GM12878 (cell line): ENCODE measurements around the gene F7. TPM values are rescaled to one million over a fixed set of nuclear protein-coding genes. Genes with fewer than 3 reads are reported as not detected.

Source experiments
- ATAC-seq: fragments of 200-7000 bp; cut with Tn5 transposase; 3 replicates; pipeline ENCODE4 v1.9.1; 2020; ENCODE audit warnings: mild to moderate bottlenecking, moderate library complexity
- BruUV-seq: library from RNA; stranded (reverse); fragments of 400-500 nt; replicated peaks from 2 replicates; lab custom pipeline; 2021; lab: Mats Ljungman, UMichigan
- CTCF ChIA-PET: fragments of 300-600 bp; sonication (Branson Sonifier 250); formaldehyde crosslinking; extraction: SDS; loops from one replicate; lab custom pipeline; 2021; ENCODE audit warnings: inconsistent platforms; lab: Yijun Ruan, JAX
- POLR2A ChIA-PET: fragments of 350-600 bp; formaldehyde crosslinking; extraction: SDS; loops from one replicate; lab custom pipeline; 2021; ENCODE audit warnings: inconsistent platforms; lab: Charles Lee
- RAD21 ChIA-PET: fragments of 300-600 bp; sonication (Branson Sonifier 250); formaldehyde crosslinking; loops from one replicate; lab custom pipeline; 2023; ENCODE audit warnings: antibody characterized with exemption; ENCODE audit not compliant: unreplicated experiment; lab: Charles Lee
- SMC1A ChIA-PET: fragments of 300-600 bp; sonication (Branson Sonifier 250); formaldehyde crosslinking; loops from one replicate; lab custom pipeline; 2023; ENCODE audit not compliant: unreplicated experiment, uncharacterized antibody; lab: Charles Lee
- DNase-seq: peaks from one replicate; pipeline ENCODE4 v3.0.0-alpha.2; 2011; ENCODE audit warnings: low read depth, low spot score
- FAIRE-seq: peaks from 3 replicates; lab custom pipeline; 2011; peaks lifted over from hg19 to GRCh38; lab: Jason Lieb, UNC
- H2AFZ ChIP-seq: 2 replicates; pipeline ENCODE4 v1.6.0; 2011; ENCODE audit warnings: low read depth, low read length, control low read depth; ENCODE audit not compliant: control insufficient read depth
- H3K27ac ChIP-seq: 2 replicates; pipeline ENCODE4 v1.5.1; 2011; ENCODE audit warnings: control low read depth; ENCODE audit not compliant: control insufficient read depth, insufficient read depth
- H3K27me3 ChIP-seq, 2 experiments: replicated peaks in 1 of 2; 2 replicates each; pipeline versions ENCODE4 v1.6.0 to v1.6.1; 2011; ENCODE audit warnings: low read length in 1 of 2; ENCODE audit not compliant: control insufficient read depth in 2 of 2, insufficient read depth in 2 of 2
- H3K36me3 ChIP-seq, 2 experiments: 2 replicates each; pipeline ENCODE4 v1.5.1; 2011; ENCODE audit warnings: low read length in 1 of 2; ENCODE audit not compliant: control insufficient read depth in 2 of 2, insufficient read depth in 2 of 2
- H3K4me1 ChIP-seq: 2 replicates; pipeline ENCODE4 v1.6.1; 2011; ENCODE audit warnings: mild to moderate bottlenecking, low read length, moderate library complexity, mixed read lengths; ENCODE audit not compliant: control insufficient read depth, insufficient read depth
- H3K4me2 ChIP-seq: 2 replicates; pipeline ENCODE4 v1.6.0; 2011; ENCODE audit warnings: control low read depth; ENCODE audit not compliant: control insufficient read depth, insufficient read depth
- H3K4me3 ChIP-seq: fragments of 200-600 bp; sonication (generic); 2 replicates; pipeline ENCODE4 v1.5.1; 2016
- H3K79me2 ChIP-seq: 2 replicates; pipeline ENCODE4 v1.6.0; 2011; ENCODE audit warnings: low read length; ENCODE audit not compliant: control insufficient read depth, insufficient read depth
- H3K9ac ChIP-seq: 2 replicates; pipeline ENCODE4 v1.8.0; 2011; ENCODE audit warnings: low read length, control low read depth, mixed read lengths; ENCODE audit not compliant: control insufficient read depth, insufficient read depth
- H3K9me3 ChIP-seq: replicated peaks from 3 replicates; pipeline ENCODE4 v1.5.1; 2011; ENCODE audit warnings: mild to moderate bottlenecking, low read length; ENCODE audit not compliant: control insufficient read depth, insufficient read depth
- H4K20me1 ChIP-seq: 2 replicates; pipeline ENCODE4 v1.6.0; 2011; ENCODE audit not compliant: control insufficient read depth, insufficient read depth
- CREB1 ChIP-seq: IDR thresholded peaks from 2 replicates; pipeline ENCODE4 v1.6.1; 2012; ENCODE audit warnings: low read depth, mild to moderate bottlenecking, inconsistent platforms
- E2F8 ChIP-seq: fragments of 450-650 bp; IDR thresholded peaks from 2 replicates; pipeline ENCODE4 v1.6.1; 2018; ENCODE audit warnings: mild to moderate bottlenecking, low read depth, moderate library complexity; ENCODE audit not compliant: partially characterized antibody
- MTA2 ChIP-seq: fragments of 450-650 bp; IDR thresholded peaks from 2 replicates; pipeline ENCODE4 v1.6.1; 2016; ENCODE audit warnings: low read depth, mild to moderate bottlenecking, moderate library complexity
- NKRF ChIP-seq: fragments of 450-650 bp; conservative IDR thresholded peaks from 2 replicates; pipeline ENCODE4 v1.6.1; 2017; ENCODE audit warnings: mild to moderate bottlenecking, moderate library complexity
- POU2F2 ChIP-seq: IDR thresholded peaks from 3 replicates; pipeline ENCODE4 v1.6.1; 2011; ENCODE audit warnings: low read depth, mild to moderate bottlenecking, low read length, borderline replicate concordance
- SKIL ChIP-seq: fragments of 450-650 bp; IDR thresholded peaks from 2 replicates; pipeline ENCODE4 v1.6.1; 2017; ENCODE audit warnings: mild to moderate bottlenecking, low read depth, inconsistent platforms; ENCODE audit not compliant: poor library complexity, severe bottlenecking
- SMAD1 ChIP-seq: fragments of 450-650 bp; IDR thresholded peaks from 2 replicates; pipeline ENCODE4 v1.6.1; 2018; ENCODE audit warnings: mild to moderate bottlenecking, low read depth; ENCODE audit not compliant: partially characterized antibody
- SMARCA5 ChIP-seq: fragments of 450-650 bp; IDR thresholded peaks from 2 replicates; pipeline ENCODE4 v1.6.1; 2017; ENCODE audit warnings: mild to moderate bottlenecking
- ZBTB40 ChIP-seq: fragments of 450-650 bp; IDR thresholded peaks from 2 replicates; pipeline ENCODE4 v1.6.1; 2016; ENCODE audit warnings: mild to moderate bottlenecking, moderate library complexity, borderline replicate concordance
- ZNF274 ChIP-seq: IDR thresholded peaks from one replicate; pipeline ENCODE4 v1.8.0; 2011; ENCODE audit not compliant: insufficient read length, insufficient read depth
- WGBS: methylation state at CpG from one replicate; pipeline ENCODE4 v1.1.6; 2016; ENCODE audit warnings: low lambda C conversion rate; ENCODE audit not compliant: insufficient replicate concordance, insufficient coverage; ENCODE audit errors: missing lambda C conversion rate; 5-methylcytosine and 5-hydroxymethylcytosine counted together
- in situ Hi-C: fragments of 300-500 bp; cut with MboI; formaldehyde crosslinking; loops from 9 replicates; pipeline ENCODE4 v1.14.3; 2018; ENCODE audit warnings: mixed read lengths
- intact Hi-C: fragments of 100-400 bp; cut with micrococcal nuclease; formaldehyde crosslinking; loops from one replicate; pipeline ENCODE4 v1.14.2; 2022; ENCODE audit not compliant: unreplicated experiment
- polyA plus RNA-seq, 11 experiments: library from polyadenylated mRNA; depleted of rRNA in 4 of 11; unstranded in 6 of 11; stranded (reverse) in 5 of 11; fragments of >200 nt; fragmentation: Nextera tagmentation in 4 of 11; fragmentation: Illumina TruSeq in 1 of 11; extraction: Ambion mirVana in 4 of 11; extraction: Trizol in 1 of 11; gene quantifications; 1 replicate in 1 of 11; 2 replicates in 10 of 11; pipeline versions ENCODE4 v1.2.1 to v1.2.3, GENCODE V29; 2011 to 2016; ENCODE audit warnings: inconsistent platforms in 2 of 11, missing spikeins in 2 of 11, low read depth in 1 of 11
- total RNA-seq, 4 experiments: library from RNA; depleted of rRNA in 3 of 4; stranded (reverse); fragments of >200 nt in 3 of 4; fragmentation: Illumina TruSeq in 1 of 4; extraction: Trizol in 1 of 4; gene quantifications; 2 replicates each; pipeline versions ENCODE4 v1.2.1 to v1.2.3, GENCODE V29; 2013 to 2021

F7 gene
- total and polyA plus RNA-seq, 10 of the 15 experiments (the other 5 are each of a cell fraction or from before 2014, with no cell fraction given): not detected

GRCh38 chr13:113082198-113083021, 23.2 kb upstream of the F7 start:
- no peak for FAIRE-seq
- SMC1A ChIA-PET: no interaction called here
- Histone ChIP-seq H3K4me3 (no peak overlapping the region), H3K79me2 (no peaks in the 10 kb centered on the region), H3K36me3 (no peaks in the 10 kb centered on the region), H3K27me3 (no peaks in the 10 kb centered on the region), H4K20me1 (no peaks in the 10 kb centered on the region), H2AFZ (no peak overlapping the region), H3K9me3 (no peaks in the 10 kb centered on the region), H3K27ac (no peak overlapping the region), H3K4me2 (no peak overlapping the region), H3K4me1 (no peaks in the 10 kb centered on the region), H3K9ac (no peak overlapping the region)
- RAD21 ChIA-PET: no interaction called here
- POLR2A ChIA-PET: no interaction called here
- DNase-seq: no peak
- in situ Hi-C loops: no loop called here
- intact Hi-C loops: no loop called here
- BruUV-seq: no TSS peak
- ATAC-seq: no peak
- WGBS: 40% methylated on average over 26 of the region's 26 CpGs
- CTCF ChIA-PET: no interaction called here
- TF ChIP-seq SMAD1 (no peak), ZBTB40 (no peak), POU2F2 (no peak), SMARCA5 (no peak), CREB1 (no peak), SKIL (no peak), MTA2 (no peak), E2F8 (no peak), NKRF (no peak), ZNF274 (no peak)
